Calu3 (cell line): Measurements from ENCODE around the gene NYNRIN. TPM values are rescaled to one million over a fixed set of nuclear protein-coding genes. Genes with fewer than 3 reads are reported as not detected.
A peak's percentile ranks its signal among the peaks of the same experiment; 100 is the strongest.

Experiments
- BruUV-seq: library from RNA; stranded (reverse); fragments of 400-500 nt; replicated peaks from 2 replicates; lab custom pipeline; 2021; lab: Mats Ljungman, UMichigan
- CTCF ChIA-PET: fragments of 300-600 bp; sonication (Branson Sonifier 250); formaldehyde crosslinking; loops from one replicate; lab custom pipeline; 2022; ENCODE audit warnings: antibody characterized with exemption; lab: Charles Lee
- DNase-seq: peaks from one replicate; pipeline ENCODE4 v3.0.0; 2022
- H3K27ac Mint-ChIP-seq: one replicate; pipeline ENCODE4 v1.8.0; 2022; ENCODE audit warnings: mixed read lengths; ENCODE audit not compliant: unreplicated experiment
- H3K27me3 Mint-ChIP-seq: one replicate; pipeline ENCODE4 v1.8.0; 2022; ENCODE audit warnings: mixed read lengths; ENCODE audit not compliant: unreplicated experiment
- H3K36me3 Mint-ChIP-seq: one replicate; pipeline ENCODE4 v1.8.0; 2022; ENCODE audit warnings: mild to moderate bottlenecking, moderate library complexity, mixed read lengths; ENCODE audit not compliant: insufficient read depth, unreplicated experiment
- H3K4me1 Mint-ChIP-seq: one replicate; pipeline ENCODE4 v1.8.0; 2022; ENCODE audit warnings: mild to moderate bottlenecking, low read depth, mixed read lengths; ENCODE audit not compliant: unreplicated experiment
- H3K4me3 Mint-ChIP-seq: one replicate; pipeline ENCODE4 v1.8.0; 2022; ENCODE audit warnings: mild to moderate bottlenecking, low read depth, moderate library complexity, mixed read lengths; ENCODE audit not compliant: unreplicated experiment
- H3K9me3 Mint-ChIP-seq: one replicate; pipeline ENCODE4 v1.8.0; 2022; ENCODE audit warnings: low read depth, mixed read lengths; ENCODE audit not compliant: unreplicated experiment
- CTCF ChIP-seq: fragments of 200-600 bp; IDR thresholded peaks from one replicate; pipeline ENCODE4 v1.8.0; 2022; ENCODE audit warnings: antibody characterized with exemption; ENCODE audit not compliant: unreplicated experiment
- intact Hi-C: fragments of 100-400 bp; cut with micrococcal nuclease; formaldehyde crosslinking; loops from one replicate; pipeline ENCODE4 v1.10.0; 2022; ENCODE audit not compliant: unreplicated experiment
- total RNA-seq: library from RNA; stranded (reverse); gene quantifications from 2 replicates; pipeline ENCODE4 v1.2.3, GENCODE V29; 2022

NYNRIN gene
- total RNA-seq, 1 experiment from 2014 or later, result 7.5 TPM

DNA sequence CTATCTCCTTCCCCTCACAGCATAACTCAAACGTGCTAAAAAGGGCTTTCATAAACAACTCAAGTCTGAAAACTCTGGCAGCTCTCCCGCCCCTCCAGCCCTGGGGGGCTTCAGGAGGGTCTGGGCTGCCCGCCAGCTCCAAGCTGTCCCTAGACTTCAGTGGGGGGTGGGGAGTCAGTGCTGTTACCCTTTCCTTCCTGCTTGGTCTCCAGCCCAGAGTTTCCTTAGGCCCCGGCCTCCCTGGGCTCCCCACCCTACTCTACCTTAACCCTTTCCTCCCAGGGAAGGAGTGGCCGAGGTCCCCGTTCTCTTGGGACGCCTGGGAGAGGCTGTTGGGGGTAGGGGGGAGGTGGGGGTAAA lies 530 bp upstream of the NYNRIN start:
- H3K36me3 Mint-ChIP-seq, result peaks cover 12% of the 10 kb centered on the region
- intact Hi-C loops, result no loop called here
- no peak overlapping the region for H3K27ac Mint-ChIP-seq
- peak; percentile 15 for DNase-seq
- CTCF ChIA-PET, result interaction anchor here (0.7 to 1.0 kb wide), 3 partner anchors 32 to 55 kb away, joined by 3 to 9 read pairs (median 5); no protein-coding TSS in a partner anchor
- no TSS peak for BruUV-seq
- no peak for TF ChIP-seq CTCF
- H3K27me3 Mint-ChIP-seq, result no peaks in the 10 kb centered on the region
- no peak overlapping the region for H3K4me3 Mint-ChIP-seq
- H3K4me1 Mint-ChIP-seq, result peaks cover 28% of the 10 kb centered on the region
- no peaks in the 10 kb centered on the region for H3K9me3 Mint-ChIP-seq

- Mint-ChIP-seq H3K4me1 (peaks cover 28% of the 10 kb centered on the region), H3K27ac (peak overlapping the region; percentile 40), H3K9me3 (no peaks in the 10 kb centered on the region), H3K27me3 (no peaks in the 10 kb centered on the region), H3K36me3 (peaks cover 12% of the 10 kb centered on the region), H3K4me3 (peak overlapping the region; percentile 64)
- CTCF ChIA-PET, result interaction anchor here (1.0 kb wide), 1 partner anchor 34 kb away, joined by 3 read pairs; no protein-coding TSS in a partner anchor
- no peak for DNase-seq
- intact Hi-C loops, result no loop called here
- no peak for TF ChIP-seq CTCF
- BruUV-seq, result no TSS peak
Measured at GRCh38 chr14:24399447-24399822, 632 bp downstream of the NYNRIN start.

GRCh38 chr14:24399999-24400718 lies 1.4 kb downstream of the NYNRIN start:
- no peak for DNase-seq
- peak overlapping the region; percentile 64 for H3K4me3 Mint-ChIP-seq
- intact Hi-C loops, result no loop called here
- no peaks in the 10 kb centered on the region for H3K27me3 Mint-ChIP-seq
- peaks cover 28% of the 10 kb centered on the region for H3K4me1 Mint-ChIP-seq
- BruUV-seq, result no TSS peak
- H3K9me3 Mint-ChIP-seq, result no peaks in the 10 kb centered on the region
- H3K27ac Mint-ChIP-seq, result no peak overlapping the region
- no peak for TF ChIP-seq CTCF
- H3K36me3 Mint-ChIP-seq, result peaks cover 12% of the 10 kb centered on the region
- CTCF ChIA-PET, result interaction anchor here (0.7 to 1.1 kb wide), 3 partner anchors 28 to 32 kb away, joined by 3 to 11 read pairs (median 4); no protein-coding TSS in a partner anchor

- H3K27ac Mint-ChIP-seq, result no peak overlapping the region
- CTCF ChIA-PET, result no interaction called here
- H3K27me3 Mint-ChIP-seq, result no peaks in the 10 kb centered on the region
- no peak for DNase-seq
- no peaks in the 10 kb centered on the region for H3K9me3 Mint-ChIP-seq
- H3K36me3 Mint-ChIP-seq, result peaks cover 12% of the 10 kb centered on the region
- H3K4me3 Mint-ChIP-seq, result no peak overlapping the region
- intact Hi-C loops, result no loop called here
- TF ChIP-seq CTCF, result no peak
- BruUV-seq, result no TSS peak
- peaks cover 23% of the 10 kb centered on the region for H3K4me1 Mint-ChIP-seq
Measured at GRCh38 chr14:24401810-24402702, 3.3 kb downstream of the NYNRIN start.
